ENCODE results near the gene CEP131. TPM values are rescaled to one million over a fixed set of nuclear protein-coding genes. Genes with fewer than 3 reads are reported as not detected.
A peak's percentile ranks its signal among the peaks of the same experiment; 100 is the strongest.
"Not testable (repeated sequence)": the region's sequence is repeated elsewhere in the genome, so short reads cannot be mapped to it uniquely, and the experiment has no call there.

The CEP131 gene
- total and polyA plus RNA-seq, 8 donors: 4.8 to 75.0 (median 12.1) TPM

GRCh38 chr17:81228420-81228819 lies 5.7 kb upstream of the CEP131 start:
- DNase-seq: no peak
- WGBS, 5 donors: 78 to 84% (median 81%) methylated on average over 8 to 9 of the region's 9 CpGs
- peaks cover 34 to 54% (median 53%) of the 10 kb centered on the region in 4 donors for H3K36me3 ChIP-seq
- no peak overlapping the region for H3K4me3 ChIP-seq
- H3K27ac ChIP-seq: no peak overlapping the region
- peaks cover 4 to 11% (median 8%) of the 10 kb centered on the region in 4 donors for H3K4me1 ChIP-seq
- H3K9me3 ChIP-seq: no peaks in the 10 kb centered on the region
- TF ChIP-seq, protein P1, sequence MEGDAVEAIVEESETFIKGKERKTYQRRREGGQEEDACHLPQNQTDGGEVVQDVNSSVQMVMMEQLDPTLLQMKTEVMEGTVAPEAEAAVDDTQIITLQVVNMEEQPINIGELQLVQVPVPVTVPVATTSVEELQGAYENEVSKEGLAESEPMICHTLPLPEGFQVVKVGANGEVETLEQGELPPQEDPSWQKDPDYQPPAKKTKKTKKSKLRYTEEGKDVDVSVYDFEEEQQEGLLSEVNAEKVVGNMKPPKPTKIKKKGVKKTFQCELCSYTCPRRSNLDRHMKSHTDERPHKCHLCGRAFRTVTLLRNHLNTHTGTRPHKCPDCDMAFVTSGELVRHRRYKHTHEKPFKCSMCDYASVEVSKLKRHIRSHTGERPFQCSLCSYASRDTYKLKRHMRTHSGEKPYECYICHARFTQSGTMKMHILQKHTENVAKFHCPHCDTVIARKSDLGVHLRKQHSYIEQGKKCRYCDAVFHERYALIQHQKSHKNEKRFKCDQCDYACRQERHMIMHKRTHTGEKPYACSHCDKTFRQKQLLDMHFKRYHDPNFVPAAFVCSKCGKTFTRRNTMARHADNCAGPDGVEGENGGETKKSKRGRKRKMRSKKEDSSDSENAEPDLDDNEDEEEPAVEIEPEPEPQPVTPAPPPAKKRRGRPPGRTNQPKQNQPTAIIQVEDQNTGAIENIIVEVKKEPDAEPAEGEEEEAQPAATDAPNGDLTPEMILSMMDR (IDR thresholded peaks at IDR 0.05): no peak
- TF ChIP-seq EP300 (IDR thresholded peaks at IDR 0.05): no peak
- TF ChIP-seq POLR2AphosphoS5 (IDR thresholded peaks at IDR 0.05): no peak
- no peak for TF ChIP-seq POLR2A (IDR thresholded peaks at IDR 0.05)
- no peaks in the 10 kb centered on the region for H3K27me3 ChIP-seq
- intact Hi-C loops (cut with DNase I; ENCODE audit: low total_unique reads): no loop called here

DNA sequence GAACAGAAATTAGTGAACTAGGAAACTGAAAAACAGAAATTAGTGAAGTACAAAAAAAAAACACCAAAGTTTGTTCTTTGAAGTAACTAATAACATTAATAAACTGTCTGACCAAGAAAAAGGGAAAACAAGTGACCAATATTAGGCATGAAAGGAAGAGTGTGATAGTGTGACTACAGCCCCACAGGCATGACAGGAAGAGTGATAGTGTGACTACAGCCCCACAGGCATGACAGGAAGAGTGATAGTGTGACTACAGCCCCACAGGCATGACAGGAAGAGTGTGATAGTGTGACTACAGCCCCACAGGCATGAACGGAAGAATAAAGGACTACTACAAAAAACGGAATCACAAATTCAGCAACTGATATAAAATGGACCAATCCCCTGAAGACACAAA lies 4.9 kb upstream of the CEP131 start:
- DNase-seq; intact Hi-C loops (cut with DNase I; ENCODE audit: low total_unique reads); H3K9me3 ChIP-seq; H3K4me3 ChIP-seq; H3K27me3 ChIP-seq; H3K27ac ChIP-seq: not testable (repeated sequence)
- H3K4me1 ChIP-seq: peaks cover 8 to 16% (median 13%) of the 10 kb centered on the region in 4 donors
- WGBS, 5 donors: 65 to 78% (median 76%) methylated on average over 2 of the region's 2 CpGs
- peaks cover 26 to 46% (median 46%) of the 10 kb centered on the region in 4 donors for H3K36me3 ChIP-seq

- intact Hi-C loops (cut with DNase I; ENCODE audit: low total_unique reads): no loop called here
- no peak for DNase-seq
- H3K9me3 ChIP-seq: no peaks in the 10 kb centered on the region
- H3K4me1 ChIP-seq: peaks cover 19 to 28% (median 27%) of the 10 kb centered on the region in 4 donors
- H3K27me3 ChIP-seq: no peaks in the 10 kb centered on the region
- 17 to 29% (median 21%) methylated on average over 11 of the region's 11 CpGs for WGBS, 5 donors
- H3K27ac ChIP-seq: peak overlapping the region in 4 of 5 donors; percentile 20 to 67 (median 60)
- TF ChIP-seq POLR2AphosphoS5 (IDR thresholded peaks at IDR 0.05): no peak
- TF ChIP-seq, protein P1 (IDR thresholded peaks at IDR 0.05): no peak
- TF ChIP-seq EP300 (IDR thresholded peaks at IDR 0.05): no peak
- TF ChIP-seq POLR2A (IDR thresholded peaks at IDR 0.05): no peak
- H3K36me3 ChIP-seq: peaks cover 0 to 20% (median 17%) of the 10 kb centered on the region in 4 donors
- peak overlapping the region; percentile 78 to 92 (median 86) for H3K4me3 ChIP-seq
Observed at GRCh38 chr17:81223762-81224130, 981 bp upstream of the CEP131 start.

DNA sequence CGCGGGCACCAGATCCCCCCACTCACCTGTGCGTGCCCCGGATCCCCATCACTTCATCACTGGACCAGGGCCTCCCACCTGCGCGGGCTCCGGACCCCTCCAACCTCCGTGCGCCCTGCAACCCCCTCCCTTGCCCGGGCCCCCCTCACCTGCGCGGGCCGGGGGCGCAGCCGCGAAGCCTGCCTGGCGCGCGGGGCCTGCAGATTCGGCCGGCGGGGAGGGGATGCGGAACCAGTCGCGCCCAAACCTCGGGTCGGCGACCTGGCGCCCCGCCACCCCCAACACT lies 202 bp downstream of the CEP131 start:
- TF ChIP-seq, protein P1 (IDR thresholded peaks at IDR 0.05): no peak
- no peak for TF ChIP-seq EP300 (IDR thresholded peaks at IDR 0.05)
- no peak for TF ChIP-seq POLR2A (IDR thresholded peaks at IDR 0.05)
- no peak for TF ChIP-seq POLR2AphosphoS5 (IDR thresholded peaks at IDR 0.05)
- peaks cover 0 to 24% (median 16%) of the 10 kb centered on the region in 4 donors for H3K36me3 ChIP-seq
- DNase-seq: no peak
- H3K27ac ChIP-seq: peak overlapping the region in 4 of 5 donors; percentile 27 to 76 (median 71)
- WGBS, 5 donors: 0 to 3% (median 1%) methylated on average over 7 to 30 of the region's 30 CpGs
- H3K4me3 ChIP-seq: peak overlapping the region; percentile 78 to 92 (median 86)
- intact Hi-C loops (cut with DNase I; ENCODE audit: low total_unique reads): no loop called here
- no peaks in the 10 kb centered on the region for H3K9me3 ChIP-seq
- H3K4me1 ChIP-seq: peaks cover 19 to 26% (median 26%) of the 10 kb centered on the region in 4 donors
- H3K27me3 ChIP-seq: no peaks in the 10 kb centered on the region

DNA sequence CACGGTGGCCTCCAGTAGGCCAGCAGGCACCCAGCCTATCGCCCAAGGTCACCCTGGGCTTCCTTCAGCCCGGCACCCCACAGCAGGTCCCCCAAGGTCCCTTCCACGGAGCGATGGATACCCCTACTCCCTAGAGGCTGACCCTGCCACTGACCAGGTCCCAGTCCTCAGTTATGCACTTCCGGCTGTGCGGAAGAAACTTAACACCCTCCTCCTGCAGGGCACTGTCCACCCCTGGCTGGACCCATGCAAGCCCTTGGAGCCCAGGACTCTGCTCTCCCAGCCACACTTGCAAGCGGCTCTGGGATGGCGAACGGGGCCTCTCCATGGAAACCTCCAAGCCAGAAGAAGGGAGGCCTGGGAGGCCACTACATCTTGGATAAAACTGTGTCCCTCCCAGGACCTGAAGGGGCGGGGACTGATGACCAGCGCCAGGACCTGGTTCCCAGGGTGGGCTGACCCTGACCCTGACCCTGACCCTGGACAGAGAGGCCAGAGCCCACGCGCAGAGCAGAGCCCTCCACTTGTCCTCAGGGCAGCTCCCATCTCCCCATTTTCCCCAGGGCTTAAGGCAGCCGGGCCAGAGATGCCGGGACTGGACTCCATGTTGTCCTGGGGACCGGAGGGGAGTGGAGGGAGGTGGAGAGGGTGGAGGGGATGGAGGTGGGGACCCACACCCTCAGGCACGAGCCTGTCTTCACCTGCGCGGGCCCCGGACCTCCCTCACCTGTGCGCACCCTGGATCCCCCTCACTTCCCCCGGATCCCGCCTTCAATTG lies 734 bp downstream of the CEP131 start:
- H3K9me3 ChIP-seq: no peaks in the 10 kb centered on the region
- no peak for DNase-seq
- H3K27ac ChIP-seq: peak overlapping the region in 3 of 5 donors; percentile 69 to 76 (median 73)
- peak overlapping the region; percentile 78 to 92 (median 86) for H3K4me3 ChIP-seq
- no peak for TF ChIP-seq POLR2AphosphoS5 (IDR thresholded peaks at IDR 0.05)
- TF ChIP-seq, protein P1 (IDR thresholded peaks at IDR 0.05): no peak
- TF ChIP-seq POLR2A (IDR thresholded peaks at IDR 0.05): no peak
- TF ChIP-seq EP300 (IDR thresholded peaks at IDR 0.05): no peak
- H3K4me1 ChIP-seq: peaks cover 19 to 26% (median 26%) of the 10 kb centered on the region in 4 donors
- no peaks in the 10 kb centered on the region for H3K27me3 ChIP-seq
- WGBS, 5 donors: 11 to 22% (median 14%) methylated on average over 17 to 24 of the region's 24 CpGs
- intact Hi-C loops (cut with DNase I; ENCODE audit: low total_unique reads): no loop called here
- H3K36me3 ChIP-seq: peaks cover 0 to 29% (median 21%) of the 10 kb centered on the region in 4 donors
